HEK293 (cell line): ENCODE results near the gene MS4A5.

Experiments used
- CTCF ChIA-PET: fragments of 350-600 bp; formaldehyde crosslinking; extraction: SDS; loops from one replicate; lab custom pipeline; 2021; ENCODE audit warnings: antibody characterized with exemption; lab: Yijun Ruan, JAX
- POLR2A ChIA-PET: fragments of 300-600 bp; formaldehyde crosslinking; extraction: SDS; loops from one replicate; lab custom pipeline; 2020; ENCODE audit warnings: antibody characterized with exemption, inconsistent platforms; lab: Yijun Ruan, JAX
- H3K27ac ChIP-seq: fragments of 200-500 bp; sonication (Bioruptor generic); 2 replicates; pipeline ENCODE4 v1.5.1; 2014; ENCODE audit warnings: low read depth, low read length, control low read depth, inconsistent platforms; ENCODE audit errors: extremely low read depth
- H3K36me3 ChIP-seq, 2 experiments: fragments of 200-500 bp in 1 of 2; sonication (Bioruptor generic) in 1 of 2; 1 replicate in 1 of 2; 2 replicates in 1 of 2; pipeline ENCODE4 v1.5.1; 2014 to 2017; ENCODE audit warnings: inconsistent platforms in 2 of 2, low read length in 2 of 2; ENCODE audit not compliant: control insufficient read depth in 2 of 2, insufficient read depth in 1 of 2
- H3K4me1 ChIP-seq: fragments of 200-500 bp; sonication (Bioruptor generic); 2 replicates; pipeline ENCODE4 v1.5.1; 2014; ENCODE audit warnings: mild to moderate bottlenecking, low read length, inconsistent platforms; ENCODE audit not compliant: control insufficient read depth, insufficient read depth
- H3K4me3 ChIP-seq: 2 replicates; pipeline ENCODE4 v1.5.1; 2011; ENCODE audit warnings: low read depth, mild to moderate bottlenecking, control low read depth, low read length, moderate library complexity
- H3K9me3 ChIP-seq: fragments of 200-500 bp; sonication (Bioruptor generic); 2 replicates; pipeline ENCODE4 v1.5.1; 2014; ENCODE audit warnings: low read depth, low read length, inconsistent platforms; ENCODE audit not compliant: control insufficient read depth, insufficient read depth
- AEBP2 ChIP-seq: fragments of 450-650 bp; formaldehyde crosslinking; IDR thresholded peaks from 2 replicates; pipeline ENCODE4 v1.5.1; 2016; ENCODE audit warnings: missing biosample characterization, missing genetic modification characterization, borderline replicate concordance
- GLI4 ChIP-seq: fragments of 450-650 bp; formaldehyde crosslinking; IDR thresholded peaks from 2 replicates; pipeline ENCODE4 v1.5.1; 2016; ENCODE audit warnings: missing biosample characterization, missing genetic modification characterization
- HIC1 ChIP-seq: fragments of 450-650 bp; formaldehyde crosslinking; IDR thresholded peaks from 2 replicates; pipeline ENCODE4 v1.5.1; 2016; ENCODE audit warnings: missing biosample characterization, missing genetic modification characterization
- MZF1 ChIP-seq: fragments of 450-650 bp; formaldehyde crosslinking; IDR thresholded peaks from 2 replicates; pipeline ENCODE4 v1.5.1; 2017; ENCODE audit warnings: missing biosample characterization, missing genetic modification characterization, borderline replicate concordance
- OSR2 ChIP-seq: fragments of 450-650 bp; formaldehyde crosslinking; IDR thresholded peaks from 2 replicates; pipeline ENCODE4 v1.5.1; 2016; ENCODE audit warnings: missing biosample characterization, missing genetic modification characterization
- OVOL3 ChIP-seq: fragments of 450-650 bp; formaldehyde crosslinking; IDR thresholded peaks from 2 replicates; pipeline ENCODE4 v1.5.1; 2016; ENCODE audit warnings: missing biosample characterization, missing genetic modification characterization
- PBX3 ChIP-seq: sonication (generic); formaldehyde crosslinking; IDR thresholded peaks from 2 replicates; pipeline ENCODE4 v1.8.1; 2022; ENCODE audit warnings: mild to moderate bottlenecking, moderate library complexity, missing genetic modification reagents
- REST ChIP-seq: fragments of 450-650 bp; formaldehyde crosslinking; IDR thresholded peaks from 2 replicates; pipeline ENCODE4 v1.5.1; 2016; ENCODE audit warnings: missing biosample characterization, missing genetic modification characterization
- SETDB1 ChIP-seq: IDR thresholded peaks from one replicate; pipeline ENCODE4 v1.6.1; 2017; ENCODE audit warnings: mild to moderate bottlenecking, low read length, moderate library complexity, mixed read lengths; ENCODE audit not compliant: insufficient read length
- ZNF2 ChIP-seq: fragments of 450-650 bp; formaldehyde crosslinking; IDR thresholded peaks from 2 replicates; pipeline ENCODE4 v1.5.1; 2016; ENCODE audit warnings: missing biosample characterization, missing genetic modification characterization
- ZNF202 ChIP-seq: fragments of 450-650 bp; formaldehyde crosslinking; IDR thresholded peaks from 2 replicates; pipeline ENCODE4 v1.5.1; 2016; ENCODE audit warnings: missing biosample characterization, missing genetic modification characterization, borderline replicate concordance
- ZNF248 ChIP-seq: fragments of 450-650 bp; formaldehyde crosslinking; IDR thresholded peaks from 2 replicates; pipeline ENCODE4 v1.5.1; 2017; ENCODE audit warnings: missing biosample characterization, missing genetic modification characterization
- ZNF366 ChIP-seq: fragments of 450-650 bp; formaldehyde crosslinking; conservative IDR thresholded peaks from 2 replicates; pipeline ENCODE4 v1.5.1; 2016; ENCODE audit warnings: missing biosample characterization, missing genetic modification characterization
- ZNF37A ChIP-seq: fragments of 450-650 bp; IDR thresholded peaks from 2 replicates; pipeline ENCODE4 v1.5.1; 2018; ENCODE audit warnings: missing biosample characterization, missing genetic modification characterization
- ZNF391 ChIP-seq: fragments of 450-650 bp; formaldehyde crosslinking; IDR thresholded peaks from 2 replicates; pipeline ENCODE4 v1.5.1; 2016; ENCODE audit warnings: low read depth, missing biosample characterization, missing genetic modification characterization, borderline replicate concordance
- ZNF560 ChIP-seq: fragments of 450-650 bp; formaldehyde crosslinking; IDR thresholded peaks from 2 replicates; pipeline ENCODE4 v1.5.1; 2017; ENCODE audit warnings: missing biosample characterization, missing genetic modification characterization, borderline replicate concordance
- ZNF623 ChIP-seq: fragments of 450-650 bp; formaldehyde crosslinking; IDR thresholded peaks from 2 replicates; pipeline ENCODE4 v1.5.1; 2016; ENCODE audit warnings: missing biosample characterization, missing genetic modification characterization
- ZNF645 ChIP-seq: fragments of 450-650 bp; formaldehyde crosslinking; IDR thresholded peaks from 2 replicates; pipeline ENCODE4; 2016; ENCODE audit warnings: missing biosample characterization, missing genetic modification characterization
- ZNF664 ChIP-seq: fragments of 450-650 bp; formaldehyde crosslinking; IDR thresholded peaks from 2 replicates; pipeline ENCODE4 v1.5.1; 2016; ENCODE audit warnings: missing biosample characterization, missing genetic modification characterization
- ZNF692 ChIP-seq: fragments of 450-650 bp; formaldehyde crosslinking; IDR thresholded peaks from 2 replicates; pipeline ENCODE4 v1.5.1; 2016; ENCODE audit warnings: missing biosample characterization, missing genetic modification characterization
- ZNF785 ChIP-seq: fragments of 450-650 bp; formaldehyde crosslinking; IDR thresholded peaks from 2 replicates; pipeline ENCODE4 v1.5.1; 2016; ENCODE audit warnings: missing biosample characterization, missing genetic modification characterization
- ZNF837 ChIP-seq: fragments of 450-650 bp; formaldehyde crosslinking; IDR thresholded peaks from 2 replicates; pipeline ENCODE4 v1.5.1; 2016; ENCODE audit warnings: missing biosample characterization, missing genetic modification characterization

MS4A5 gene

GRCh38 chr11:60447070-60447469 is 17.7 kb downstream of the MS4A5 start (continued):
- no peak for TF ChIP-seq HIC1 (tag by site-specific recombination)
- TF ChIP-seq ZNF248 (tag by site-specific recombination): no peak
- TF ChIP-seq ZNF391 (tag by site-specific recombination): no peak
- no peak for TF ChIP-seq PBX3 (CRISPR knock-in tag)
- TF ChIP-seq AEBP2 (tag by site-specific recombination): no peak
- TF ChIP-seq ZNF692 (tag by site-specific recombination): no peak
- no peak for TF ChIP-seq ZNF366 (tag by site-specific recombination)
- TF ChIP-seq OVOL3: no peak
- TF ChIP-seq ZNF664 (tag by site-specific recombination): no peak
- TF ChIP-seq ZNF202 (tag by site-specific recombination): no peak
- TF ChIP-seq ZNF837: no peak
- no peak for TF ChIP-seq ZNF37A (tag by site-specific recombination)
- TF ChIP-seq OSR2 (tag by site-specific recombination): no peak
- no peak for TF ChIP-seq ZNF2 (tag by site-specific recombination)
- TF ChIP-seq, all 188 proteins: peak for 0

GRCh38 chr11:60447846-60448245 is 18.5 kb downstream of the MS4A5 start:
- CTCF ChIA-PET: no interaction called here
- POLR2A ChIA-PET: no interaction called here
- TF ChIP-seq SETDB1: no peak
- TF ChIP-seq ZNF785 (tag by site-specific recombination): no peak
- TF ChIP-seq GLI4 (tag by site-specific recombination): no peak
- TF ChIP-seq ZNF645 (tag by site-specific recombination): no peak
- no peak for TF ChIP-seq ZNF623 (tag by site-specific recombination)
- TF ChIP-seq ZNF560: no peak
- no peak for TF ChIP-seq MZF1 (tag by site-specific recombination)
- TF ChIP-seq AEBP2 (tag by site-specific recombination): no peak
- TF ChIP-seq ZNF692 (tag by site-specific recombination): no peak
- no peak for TF ChIP-seq REST (tag by site-specific recombination)

More at GRCh38 chr11:60447846-60448245, 18.5 kb downstream of the MS4A5 start:
- H3K27ac ChIP-seq: no peak overlapping the region
- H3K4me3 ChIP-seq: no peak overlapping the region
- no peaks in the 10 kb centered on the region for H3K9me3 ChIP-seq
- H3K36me3 ChIP-seq: no peaks in the 10 kb centered on the region
- no peaks in the 10 kb centered on the region for H3K4me1 ChIP-seq
